A673 (cell line): ENCODE results near the gene TWF2. TPM values are rescaled to one million over a fixed set of nuclear protein-coding genes. Genes with fewer than 3 reads are reported as not detected.

Source experiments
- BruUV-seq: library from RNA; stranded (reverse); fragments of 400-500 nt; replicated peaks from 2 replicates; lab custom pipeline; 2021; lab: Mats Ljungman, UMichigan
- CTCF ChIA-PET: fragments of 300-600 bp; sonication (Branson Sonifier 250); formaldehyde crosslinking; loops from one replicate; lab custom pipeline; 2022; ENCODE audit warnings: antibody characterized with exemption; lab: Charles Lee
- POLR2A ChIA-PET: fragments of 300-600 bp; sonication (Branson Sonifier 250); formaldehyde crosslinking; loops from one replicate; lab custom pipeline; 2022; ENCODE audit warnings: antibody characterized with exemption; ENCODE audit not compliant: low non-redundant PET; lab: Charles Lee
- DNase-seq: peaks from one replicate; pipeline ENCODE4 v3.0.0-alpha.2; 2015; ENCODE audit warnings: low spot score
- H3K27ac ChIP-seq: fragments of 200-600 bp; sonication (generic); 2 replicates; pipeline ENCODE4 v1.5.1; 2016; ENCODE audit warnings: mixed run types, low read depth, mild to moderate bottlenecking, mixed read lengths, antibody characterized with exemption, low read length; ENCODE audit not compliant: poor library complexity, severe bottlenecking
- H3K27me3 ChIP-seq: fragments of 200-600 bp; sonication (generic); replicated peaks from 2 replicates; pipeline ENCODE4 v1.6.1; 2017; ENCODE audit warnings: mixed run types, low read depth, mild to moderate bottlenecking, mixed read lengths, antibody characterized with exemption, low read length; ENCODE audit not compliant: insufficient read depth, poor library complexity
- H3K36me3 ChIP-seq: fragments of 200-600 bp; sonication (generic); 2 replicates; pipeline ENCODE4 v1.6.1; 2016; ENCODE audit warnings: mixed run types, mild to moderate bottlenecking, mixed read lengths, antibody characterized with exemption, low read length; ENCODE audit not compliant: insufficient read depth, poor library complexity, severe bottlenecking
- H3K4me1 ChIP-seq: fragments of 200-600 bp; sonication (generic); 2 replicates; pipeline ENCODE4 v1.6.1; 2017; ENCODE audit warnings: mixed run types, mild to moderate bottlenecking, mixed read lengths, antibody characterized with exemption, low read length; ENCODE audit not compliant: insufficient read depth, poor library complexity, severe bottlenecking
- H3K4me3 ChIP-seq: fragments of 200-600 bp; sonication (generic); 2 replicates; pipeline ENCODE4 v1.5.1; 2016; ENCODE audit warnings: low read depth, mixed run types, mild to moderate bottlenecking, mixed read lengths, low read length; ENCODE audit not compliant: poor library complexity, severe bottlenecking
- H3K9me3 ChIP-seq: fragments of 200-600 bp; sonication (generic); 2 replicates; pipeline ENCODE4 v1.6.1; 2016; ENCODE audit warnings: mixed run types, low read depth, mild to moderate bottlenecking, mixed read lengths, antibody characterized with exemption, low read length; ENCODE audit not compliant: poor library complexity, severe bottlenecking
- EZH2 ChIP-seq: fragments of 200-600 bp; sonication (generic); IDR thresholded peaks from 2 replicates; pipeline ENCODE4 v1.6.1; 2017; ENCODE audit warnings: borderline replicate concordance, low read depth, mild to moderate bottlenecking, mixed read lengths, antibody characterized with exemption, low read length; ENCODE audit not compliant: poor library complexity, severe bottlenecking
- intact Hi-C: fragments of 100-400 bp; cut with micrococcal nuclease; formaldehyde crosslinking; loops from one replicate; pipeline ENCODE4 v1.10.0; 2022; ENCODE audit not compliant: unreplicated experiment
- total RNA-seq: library from RNA; stranded (reverse); gene quantifications from 2 replicates; pipeline ENCODE4 v1.2.3, GENCODE V29; 2021
- TF ChIP-seq, protein P1 (sequence below): fragments of 300-800, 200-600 bp; sonication (generic); conservative IDR thresholded peaks from 2 replicates; pipeline ENCODE4 v1.5.1; 2017; ENCODE audit warnings: low read depth, mild to moderate bottlenecking, antibody characterized with exemption, low read length, moderate library complexity, mixed read lengths

TWF2 gene
- total RNA-seq, 1 experiment from 2014 or later, result 18.3 TPM

DNA sequence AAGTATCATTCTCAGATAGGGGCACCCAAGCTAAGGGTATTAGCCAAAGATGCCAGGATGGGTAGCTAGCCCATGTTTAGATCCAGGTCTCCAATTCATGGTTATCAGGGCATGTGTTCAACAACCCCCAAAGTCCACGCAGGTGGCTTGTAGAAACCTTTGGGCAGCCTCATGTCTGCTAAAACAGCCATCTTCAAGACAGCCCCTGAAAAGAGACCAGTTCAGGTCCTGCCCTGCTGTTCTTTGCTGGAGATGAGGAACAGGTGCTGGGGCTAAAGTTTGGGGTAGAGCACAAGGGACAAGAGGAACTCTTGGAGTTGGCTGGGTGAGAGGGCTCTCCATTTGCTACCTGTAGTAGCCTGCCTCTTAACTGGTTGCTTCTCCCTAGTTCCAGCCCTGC lies 11.2 kb upstream of the TWF2 start:
- TF ChIP-seq EZH2, result no peak
- TF ChIP-seq, protein P1, sequence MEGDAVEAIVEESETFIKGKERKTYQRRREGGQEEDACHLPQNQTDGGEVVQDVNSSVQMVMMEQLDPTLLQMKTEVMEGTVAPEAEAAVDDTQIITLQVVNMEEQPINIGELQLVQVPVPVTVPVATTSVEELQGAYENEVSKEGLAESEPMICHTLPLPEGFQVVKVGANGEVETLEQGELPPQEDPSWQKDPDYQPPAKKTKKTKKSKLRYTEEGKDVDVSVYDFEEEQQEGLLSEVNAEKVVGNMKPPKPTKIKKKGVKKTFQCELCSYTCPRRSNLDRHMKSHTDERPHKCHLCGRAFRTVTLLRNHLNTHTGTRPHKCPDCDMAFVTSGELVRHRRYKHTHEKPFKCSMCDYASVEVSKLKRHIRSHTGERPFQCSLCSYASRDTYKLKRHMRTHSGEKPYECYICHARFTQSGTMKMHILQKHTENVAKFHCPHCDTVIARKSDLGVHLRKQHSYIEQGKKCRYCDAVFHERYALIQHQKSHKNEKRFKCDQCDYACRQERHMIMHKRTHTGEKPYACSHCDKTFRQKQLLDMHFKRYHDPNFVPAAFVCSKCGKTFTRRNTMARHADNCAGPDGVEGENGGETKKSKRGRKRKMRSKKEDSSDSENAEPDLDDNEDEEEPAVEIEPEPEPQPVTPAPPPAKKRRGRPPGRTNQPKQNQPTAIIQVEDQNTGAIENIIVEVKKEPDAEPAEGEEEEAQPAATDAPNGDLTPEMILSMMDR, result no peak
- no peaks in the 10 kb centered on the region for H3K27me3 ChIP-seq
- peaks cover 11% of the 10 kb centered on the region for H3K36me3 ChIP-seq
- ChIA-PET CTCF (no interaction called here), POLR2A (no interaction called here)
- H3K4me1 ChIP-seq, result no peaks in the 10 kb centered on the region
- intact Hi-C loops, result no loop called here
- no peak overlapping the region for H3K4me3 ChIP-seq
- DNase-seq, result no peak
- no peaks in the 10 kb centered on the region for H3K9me3 ChIP-seq
- no peak overlapping the region for H3K27ac ChIP-seq
- BruUV-seq, result no TSS peak

DNA sequence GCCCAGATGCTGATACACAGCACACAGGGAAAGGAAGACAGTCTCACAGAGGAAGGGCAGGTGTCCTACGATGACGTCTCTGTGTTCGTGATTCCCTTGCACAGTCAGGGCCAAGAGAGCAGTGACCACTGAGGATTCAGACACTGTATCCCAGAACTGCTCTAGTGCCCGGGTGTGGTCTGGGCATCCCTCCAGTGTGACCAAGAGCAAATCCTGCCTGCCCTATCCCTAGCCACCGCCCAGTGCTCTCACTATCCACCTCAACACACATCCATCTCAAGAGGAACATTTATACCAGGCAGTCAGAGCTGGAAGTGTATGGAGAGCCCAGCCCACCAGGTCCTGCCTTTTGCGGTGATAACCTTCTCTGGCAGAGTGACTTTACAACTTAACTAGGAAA lies 10.7 kb upstream of the TWF2 start:
- TF ChIP-seq EZH2, result no peak
- TF ChIP-seq, protein P1, result no peak
- H3K36me3 ChIP-seq, result peaks cover 10% of the 10 kb centered on the region
- H3K27me3 ChIP-seq, result no peaks in the 10 kb centered on the region
- no peak for DNase-seq
- intact Hi-C loops, result no loop called here
- H3K4me1 ChIP-seq, result no peaks in the 10 kb centered on the region
- ChIA-PET CTCF (no interaction called here), POLR2A (no interaction called here)
- H3K4me3 ChIP-seq, result no peak overlapping the region
- BruUV-seq, result no TSS peak
- H3K9me3 ChIP-seq, result no peaks in the 10 kb centered on the region
- H3K27ac ChIP-seq, result no peak overlapping the region

DNA sequence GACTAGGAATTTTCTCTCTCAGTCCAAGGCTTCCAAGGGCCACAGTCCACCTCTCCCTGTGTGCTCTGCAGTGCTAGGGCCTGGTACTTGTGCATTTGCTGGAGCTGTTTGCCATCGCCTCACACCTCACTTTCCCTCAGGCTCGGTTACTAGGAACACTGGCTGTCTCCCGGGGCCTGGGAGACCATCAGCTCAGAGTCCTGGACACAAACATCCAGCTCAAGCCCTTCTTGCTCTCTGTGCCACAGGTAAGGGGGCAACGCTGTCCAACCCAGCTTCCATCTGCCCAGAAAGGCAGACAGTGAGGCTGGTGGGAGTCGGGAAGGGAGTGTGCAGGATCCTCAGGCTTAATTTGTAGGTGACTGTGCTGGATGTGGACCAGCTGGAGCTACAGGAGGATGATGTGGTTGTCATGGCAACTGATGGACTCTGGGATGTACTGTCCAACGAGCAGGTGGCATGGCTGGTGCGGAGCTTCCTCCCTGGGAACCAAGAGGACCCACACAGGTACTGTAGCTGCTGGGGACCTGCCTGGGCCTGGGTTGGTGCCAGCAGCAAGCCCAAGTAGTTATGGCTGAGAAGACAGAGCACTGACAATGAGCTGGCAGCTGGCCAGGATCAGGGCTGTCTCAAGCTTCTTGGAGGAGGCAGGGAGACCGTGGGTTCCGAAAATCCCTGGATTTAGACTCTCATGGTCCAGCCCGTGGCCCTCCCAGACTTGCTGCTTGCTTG lies 10.0 kb upstream of the TWF2 start:
- Histone ChIP-seq H3K9me3 (no peaks in the 10 kb centered on the region), H3K4me1 (no peaks in the 10 kb centered on the region), H3K36me3 (peaks cover 6% of the 10 kb centered on the region), H3K4me3 (no peak overlapping the region), H3K27me3 (no peaks in the 10 kb centered on the region), H3K27ac (no peak overlapping the region)
- ChIA-PET CTCF (no interaction called here), POLR2A (interaction anchor here (0.6 kb wide), 1 partner anchor 10 kb away, joined by 3 read pairs; the partner anchor contains the start of gene TWF2)
- no peak for TF ChIP-seq EZH2
- TF ChIP-seq, protein P1, result no peak
- intact Hi-C loops, result no loop called here
- no TSS peak for BruUV-seq
- DNase-seq, result peak; percentile 20
